ENCODE measurements around the gene ATM.
"Not testable (repeated sequence)": the region's sequence is repeated elsewhere in the genome, so short reads cannot be mapped to it uniquely, and the experiment has no call there.

The ATM gene

DNA sequence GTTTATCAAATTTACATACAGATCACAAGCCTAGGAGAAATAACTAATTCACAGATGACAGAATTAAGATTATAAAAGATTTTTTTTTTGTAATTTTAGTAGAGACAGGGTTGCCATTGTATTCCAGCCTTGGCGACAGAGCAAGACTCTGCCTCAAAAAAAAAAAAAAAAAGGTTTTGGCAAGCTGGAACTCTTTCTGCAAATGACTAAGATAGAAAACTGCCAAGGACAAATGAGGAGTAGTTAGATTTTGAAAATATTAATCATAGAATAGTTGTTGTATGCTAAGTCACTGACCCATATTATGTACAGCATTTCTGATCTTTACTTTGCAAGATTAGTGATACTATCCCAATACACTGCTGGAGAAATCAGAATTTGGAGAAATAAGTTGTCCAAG, 145.3 kb downstream of the ATM start:
- no peak for DNase-seq (ENCODE audit: low read depth, low spot score)

DNA sequence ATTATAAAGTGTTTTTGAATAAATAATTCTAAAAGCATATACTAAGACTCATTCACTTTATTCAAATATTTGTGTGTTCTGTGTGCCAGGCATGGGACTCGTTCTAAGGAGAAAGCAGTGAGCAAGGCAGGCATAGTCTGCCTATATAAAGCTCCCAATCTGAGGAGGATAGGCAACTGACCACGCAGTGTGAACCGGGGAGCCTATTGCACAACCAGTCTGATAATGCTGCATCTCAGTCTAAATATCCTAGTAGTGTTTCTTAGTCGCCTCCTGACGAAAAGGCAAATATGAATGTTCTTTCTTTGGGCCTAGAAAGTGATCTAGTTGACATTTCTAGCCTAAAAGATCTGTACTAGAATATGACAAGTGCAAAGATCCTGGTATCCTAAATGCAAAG, 146.2 kb downstream of the ATM start:
- no peak for DNase-seq (ENCODE audit: low read depth, low spot score)

DNA sequence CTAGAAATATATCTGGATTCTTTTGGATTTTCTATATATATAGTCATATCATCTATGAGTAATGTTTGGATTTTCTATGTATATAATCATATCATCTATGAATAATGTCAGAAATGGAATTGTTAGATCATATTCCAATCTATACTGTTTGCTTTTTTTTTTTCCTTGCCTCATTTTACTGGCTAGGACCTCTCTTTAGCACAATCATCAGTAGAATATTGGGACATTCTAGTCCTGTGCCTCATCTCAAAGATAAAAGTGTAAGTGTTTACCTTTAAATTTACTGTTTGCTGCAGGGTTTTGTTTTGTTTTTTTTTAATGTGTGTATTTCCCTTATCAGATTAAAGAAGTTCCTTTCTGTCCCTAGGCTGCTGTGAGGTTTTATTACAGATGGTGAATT, 147.4 kb downstream of the ATM start:
- DNase-seq (ENCODE audit: low read depth, low spot score), result no peak

DNA sequence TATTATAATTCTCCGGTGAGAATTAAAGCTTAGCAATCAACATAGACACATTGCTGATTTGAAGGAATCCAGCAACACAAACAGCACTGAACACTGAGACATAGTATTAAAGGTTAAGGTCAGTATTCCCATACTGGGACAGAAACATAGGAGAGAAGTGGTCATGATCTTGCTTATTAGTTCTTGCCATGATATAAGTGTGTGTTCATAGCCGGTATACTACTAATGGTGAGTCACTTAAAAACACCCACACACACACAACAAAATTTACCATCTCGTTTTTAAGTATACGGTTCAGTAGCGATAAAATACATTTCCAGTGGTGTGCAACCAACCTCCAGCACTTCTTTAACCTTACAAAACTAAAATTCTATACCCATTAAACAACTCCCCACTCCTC, 148.1 kb downstream of the ATM start:
- no peak for DNase-seq (ENCODE audit: low read depth, low spot score)

DNA sequence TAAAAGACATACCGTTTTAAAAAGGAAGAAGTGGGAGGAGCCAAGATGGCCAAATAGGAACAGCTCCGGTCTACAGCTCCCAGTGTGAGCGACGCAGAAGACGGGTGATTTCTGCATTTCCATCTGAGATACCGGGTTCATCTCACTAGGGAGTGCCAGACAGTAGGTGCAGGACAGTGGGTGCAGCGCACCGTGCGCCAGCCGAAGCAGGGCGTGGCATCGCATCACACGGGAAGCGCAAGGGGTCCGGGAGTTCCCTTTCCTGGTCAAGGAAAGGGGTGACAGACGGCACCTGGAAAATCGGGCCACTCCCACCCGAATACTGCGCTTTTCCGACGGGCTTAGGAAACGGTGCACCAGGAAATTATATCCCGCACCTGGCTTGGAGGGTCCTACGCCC, 150.6 kb downstream of the ATM start:
- not testable (repeated sequence) for DNase-seq (ENCODE audit: low read depth, low spot score)

DNA sequence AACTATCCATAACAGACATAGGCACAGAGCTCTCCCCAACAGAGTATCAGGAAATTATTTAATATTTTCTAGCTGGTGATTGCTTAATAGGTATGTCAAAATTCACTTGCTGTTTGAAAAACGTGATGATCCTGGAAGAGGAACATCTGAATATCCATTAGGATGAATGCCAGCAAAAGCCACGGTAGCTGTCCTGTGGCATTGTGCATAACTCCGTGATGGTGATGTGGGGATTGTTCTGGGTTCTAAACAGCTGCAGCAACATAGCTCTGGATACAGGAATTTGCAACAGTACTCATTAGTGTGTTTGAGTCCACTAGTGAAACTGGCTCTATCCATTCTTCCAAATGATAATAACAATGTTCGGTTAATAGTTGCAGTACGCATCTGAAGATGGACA, 165.7 kb downstream of the ATM start:
- no peak for DNase-seq (ENCODE audit: low read depth, low spot score)

DNA sequence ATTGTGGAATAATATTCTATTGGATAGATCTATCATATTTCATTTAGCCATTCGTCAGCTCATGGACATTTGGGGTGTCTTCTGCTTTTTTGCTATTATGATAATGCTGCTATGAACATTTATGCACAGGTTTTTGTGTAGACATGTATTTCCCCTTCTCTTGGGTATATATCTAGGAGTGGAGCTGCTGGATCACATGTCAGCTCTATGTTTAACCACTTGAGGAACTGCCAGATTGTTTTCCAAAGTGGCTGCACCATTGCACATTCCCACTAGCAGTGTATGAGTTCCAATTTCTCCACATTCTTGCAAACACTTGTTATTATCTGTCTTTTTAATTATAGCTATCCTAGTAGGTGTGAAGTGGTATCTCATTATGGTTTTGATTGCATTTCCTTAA, 169.5 kb downstream of the ATM start:
- DNase-seq (ENCODE audit: low read depth, low spot score), result no peak

DNA sequence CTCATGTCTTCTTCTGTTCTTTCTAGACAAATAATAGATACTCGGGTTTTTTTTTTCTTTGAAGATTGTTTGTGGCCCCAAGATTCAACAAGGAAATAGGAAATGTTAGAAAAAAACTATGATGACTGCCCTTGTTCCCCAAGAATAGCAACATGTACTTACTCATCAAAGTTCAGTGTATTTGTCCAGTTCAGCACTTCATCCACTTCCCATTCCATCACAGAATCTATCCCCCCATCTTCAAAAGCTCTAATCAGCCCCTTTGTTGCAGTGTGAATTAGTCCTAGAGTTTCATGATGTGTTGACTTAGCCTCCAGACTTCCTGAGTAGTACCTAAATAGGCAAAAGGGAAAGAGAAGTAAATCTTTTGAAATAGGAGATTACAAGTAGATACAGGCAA, 170.2 kb downstream of the ATM start:
- no peak for DNase-seq (ENCODE audit: low read depth, low spot score)

DNA sequence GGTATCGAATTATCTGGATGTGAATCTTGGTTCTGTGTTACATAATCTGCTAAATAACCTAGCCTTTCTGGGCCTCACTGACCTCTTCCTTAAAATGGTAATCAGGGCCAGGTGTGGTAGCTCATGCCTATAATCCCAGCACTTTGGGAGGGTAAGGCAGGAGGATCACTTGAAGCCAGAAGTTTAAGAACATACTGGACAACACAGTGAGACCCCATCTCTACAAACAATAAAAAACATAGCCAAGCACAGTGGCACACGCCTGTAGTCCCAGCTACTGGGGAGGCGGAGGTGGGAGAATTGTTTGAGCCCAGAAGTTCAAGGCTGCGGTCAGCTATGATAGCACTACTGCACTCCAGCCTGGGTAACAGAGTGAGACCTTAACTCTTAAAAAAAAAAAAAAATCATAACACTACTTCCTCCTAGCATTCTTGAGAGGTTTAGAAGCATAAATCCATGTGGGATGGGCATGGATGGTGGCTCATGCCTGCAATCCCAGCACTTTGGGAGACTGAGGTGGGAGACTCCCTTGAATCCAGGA, 171.9 kb downstream of the ATM start:
- no peak for DNase-seq (ENCODE audit: low read depth, low spot score)

DNA sequence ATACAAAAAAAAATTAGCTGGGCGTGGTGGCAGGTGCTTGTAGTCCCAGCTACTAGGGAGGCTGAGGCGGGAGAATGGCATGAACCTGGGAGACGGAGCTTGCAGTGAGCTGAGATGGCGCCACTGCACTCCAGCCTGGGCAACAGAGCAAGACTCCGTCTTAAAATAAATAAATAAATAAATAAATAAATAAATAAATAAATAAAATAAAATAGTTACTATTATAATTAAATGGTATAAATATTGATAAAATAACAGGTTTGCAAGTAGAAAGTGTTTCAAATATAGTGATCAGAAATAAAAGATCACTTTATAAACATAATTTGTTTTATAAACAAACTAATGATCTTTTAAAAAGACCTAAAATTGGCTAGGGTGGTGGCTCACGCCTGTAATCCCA, 173.8 kb downstream of the ATM start:
- DNase-seq (ENCODE audit: low read depth, low spot score), result not testable (repeated sequence)

DNA sequence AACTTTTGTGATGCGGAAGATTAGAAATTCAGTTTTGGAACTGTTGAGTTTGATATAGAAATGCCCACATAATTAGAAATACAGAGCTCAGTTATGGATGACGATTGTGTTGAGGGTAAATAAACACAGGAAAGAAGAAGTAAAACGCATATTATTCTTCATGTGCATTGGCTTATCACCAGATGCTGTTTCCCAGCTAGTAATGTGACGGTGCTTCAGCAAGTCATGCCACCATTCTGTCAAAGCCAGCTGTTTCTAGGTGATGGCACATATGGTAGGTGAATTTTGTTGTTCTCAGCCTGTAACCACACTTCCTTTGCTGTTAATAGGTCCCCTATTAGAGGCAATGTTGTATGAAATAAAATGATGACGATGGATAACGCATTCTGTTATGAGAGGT, 175.6 kb downstream of the ATM start:
- no peak for DNase-seq (ENCODE audit: low read depth, low spot score)

DNA sequence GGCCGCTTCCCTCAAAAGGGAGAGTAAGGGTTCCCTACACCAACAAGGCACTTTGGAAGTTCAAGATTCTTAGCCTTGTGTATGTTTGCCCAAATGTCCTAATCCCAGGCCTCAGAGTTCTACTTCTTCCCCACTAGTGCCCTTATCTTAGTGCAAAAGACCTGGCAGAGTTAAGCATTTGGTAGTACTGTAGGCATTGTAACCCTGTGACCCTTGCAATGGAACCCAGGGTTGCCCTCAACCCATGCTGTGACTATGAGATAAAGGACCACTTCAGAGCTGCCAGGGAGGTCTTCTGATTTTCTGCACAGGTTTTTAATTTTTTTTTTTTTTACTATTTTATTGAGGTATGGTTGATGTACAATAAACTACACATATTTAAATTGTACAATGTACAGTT, 179.4 kb downstream of the ATM start:
- DNase-seq (ENCODE audit: low read depth, low spot score), result no peak

DNA sequence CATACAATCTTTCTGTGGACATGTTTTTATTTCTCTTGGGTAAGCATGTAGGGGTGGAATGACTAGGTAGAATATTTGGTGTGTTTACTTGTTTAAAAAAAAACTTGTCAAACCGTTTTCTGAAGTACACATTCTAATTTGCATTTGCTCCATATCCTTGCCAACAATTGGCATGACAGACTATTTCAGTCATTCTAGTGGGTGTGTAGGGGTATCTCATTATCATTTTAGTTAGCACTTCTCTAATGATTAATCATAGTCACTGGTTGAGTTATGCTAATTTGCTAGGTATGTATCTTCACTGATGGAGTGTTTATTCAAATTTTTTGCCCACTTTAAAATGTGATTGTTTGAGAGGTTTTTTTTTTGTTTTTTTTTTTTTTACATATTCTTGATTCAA, 180.2 kb downstream of the ATM start:
- no peak for DNase-seq (ENCODE audit: low read depth, low spot score)

DNA sequence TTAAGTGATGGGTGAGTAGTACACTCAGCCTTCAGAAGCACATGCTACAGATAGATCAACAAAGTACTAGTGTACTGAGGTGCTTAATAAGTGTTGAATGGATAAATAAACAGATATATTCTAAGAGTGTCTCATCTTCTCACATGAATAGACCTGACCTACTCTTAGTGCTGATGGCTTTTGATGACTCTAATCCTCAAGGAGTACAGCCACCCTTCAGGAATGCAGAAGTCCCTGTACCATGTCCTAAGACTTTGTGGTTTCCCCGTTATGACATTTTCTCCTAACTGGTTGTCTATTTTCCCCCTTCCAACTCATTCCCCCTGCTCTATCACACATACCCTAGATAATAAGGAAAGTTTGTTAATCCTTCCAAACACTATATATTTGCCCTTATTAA, 182.8 kb downstream of the ATM start:
- no peak for DNase-seq (ENCODE audit: low read depth, low spot score)

DNA sequence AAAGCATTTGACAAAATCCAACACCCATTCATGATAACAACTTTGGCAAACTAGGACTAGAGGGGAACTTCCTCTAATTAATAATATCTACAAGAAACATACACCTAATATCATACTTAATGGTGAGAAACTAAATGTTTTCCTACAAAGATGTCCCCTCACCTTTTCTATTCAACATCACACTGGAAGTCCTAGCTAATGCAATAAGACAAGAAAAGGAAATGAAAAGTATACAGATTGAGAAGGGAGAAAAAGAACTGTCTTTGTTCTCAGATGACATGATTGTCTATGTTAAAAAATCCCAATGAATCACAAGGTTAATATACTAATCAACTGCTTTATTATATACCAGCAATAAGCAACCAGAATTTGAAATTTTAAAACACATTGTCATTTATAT, 192.1 kb downstream of the ATM start:
- no peak for DNase-seq (ENCODE audit: low read depth, low spot score)

DNA sequence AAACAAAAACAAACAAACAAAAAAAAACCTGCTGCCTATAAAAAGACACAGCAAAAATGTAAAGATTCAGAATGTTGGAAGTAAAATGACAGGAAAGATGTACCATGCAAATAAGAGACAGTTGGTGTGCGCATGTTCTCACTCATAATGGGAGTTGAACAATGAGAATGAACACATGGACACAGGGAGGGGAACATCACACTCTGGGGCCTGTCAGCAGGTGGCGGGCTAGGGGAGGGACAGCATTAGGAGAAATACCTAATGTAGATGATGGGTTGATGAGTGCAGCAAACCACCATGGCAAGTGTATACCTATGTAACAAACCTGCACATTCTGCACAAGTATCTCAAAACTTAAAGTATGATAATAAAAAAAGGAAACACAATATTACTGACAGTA, 194.7 kb downstream of the ATM start:
- peak; percentile 14 for DNase-seq (ENCODE audit: low read depth, low spot score)
